GM21529 (cell line): ENCODE data around the gene SLC29A1.
A peak's percentile ranks its signal among the peaks of the same experiment; 100 is the strongest.
"Not testable (repeated sequence)": the region's sequence is repeated elsewhere in the genome, so short reads cannot be mapped to it uniquely, and the experiment has no call there.

Source experiments
- ATAC-seq: cut with Tn5 transposase; IDR thresholded peaks from one replicate; pipeline ENCODE4 v1.9.1; 2021; ENCODE audit not compliant: unreplicated experiment

SLC29A1 gene

GRCh38 chr6:44223319-44224028 lies at the start of gene SLC29A1:
TSS of gene SLC29A1 (plus strand) at chr6:44223595. CDS start at chr6:44227314, 3,719 bp downstream.
- ATAC-seq, result peak; percentile 48

GRCh38 chr6:44176130-44176761 lies 47.1 kb upstream of the SLC29A1 start:
- ATAC-seq, result no peak

GRCh38 chr6:44176762-44177509 lies 46.5 kb upstream of the SLC29A1 start:
- no peak for ATAC-seq

GRCh38 chr6:44177691-44178423 lies 45.5 kb upstream of the SLC29A1 start:
- no peak for ATAC-seq

GRCh38 chr6:44178424-44179071 lies 44.8 kb upstream of the SLC29A1 start:
- no peak for ATAC-seq

- no peak for ATAC-seq
Observed at GRCh38 chr6:44179072-44179536, 44.3 kb upstream of the SLC29A1 start.

GRCh38 chr6:44179648-44180047 lies 43.7 kb upstream of the SLC29A1 start:
- no peak for ATAC-seq

GRCh38 chr6:44180406-44180805 lies 43.0 kb upstream of the SLC29A1 start:
- ATAC-seq, result no peak

- ATAC-seq, result no peak
Observed at GRCh38 chr6:44180886-44181285, 42.5 kb upstream of the SLC29A1 start.

- ATAC-seq, result not testable (repeated sequence)
Observed at GRCh38 chr6:44181784-44182183, 41.6 kb upstream of the SLC29A1 start.

- ATAC-seq, result no peak
Observed at GRCh38 chr6:44182911-44183390, 40.4 kb upstream of the SLC29A1 start.

- ATAC-seq, result no peak
Observed at GRCh38 chr6:44183783-44184182, 39.6 kb upstream of the SLC29A1 start.

GRCh38 chr6:44185356-44185755 lies 38.0 kb upstream of the SLC29A1 start:
- ATAC-seq, result not testable (repeated sequence)

GRCh38 chr6:44185953-44186634 lies 37.3 kb upstream of the SLC29A1 start:
- ATAC-seq, result no peak

- ATAC-seq, result no peak
Observed at GRCh38 chr6:44186635-44187025, 36.8 kb upstream of the SLC29A1 start.

GRCh38 chr6:44188819-44189218 lies 34.6 kb upstream of the SLC29A1 start:
- no peak for ATAC-seq

- no peak for ATAC-seq
Observed at GRCh38 chr6:44189257-44189656, 34.1 kb upstream of the SLC29A1 start.

GRCh38 chr6:44190715-44191114 lies 32.7 kb upstream of the SLC29A1 start:
- peak; percentile 79 for ATAC-seq

GRCh38 chr6:44192428-44193041 lies 30.9 kb upstream of the SLC29A1 start:
- ATAC-seq, result no peak
